ENCODE data around the gene SCAF4. TPM values are rescaled to one million over a fixed set of nuclear protein-coding genes. Genes with fewer than 3 reads are reported as not detected.

The SCAF4 gene
- total and polyA plus RNA-seq, 10 donors, result 10.1 to 48.4 (median 34.1) TPM

DNA sequence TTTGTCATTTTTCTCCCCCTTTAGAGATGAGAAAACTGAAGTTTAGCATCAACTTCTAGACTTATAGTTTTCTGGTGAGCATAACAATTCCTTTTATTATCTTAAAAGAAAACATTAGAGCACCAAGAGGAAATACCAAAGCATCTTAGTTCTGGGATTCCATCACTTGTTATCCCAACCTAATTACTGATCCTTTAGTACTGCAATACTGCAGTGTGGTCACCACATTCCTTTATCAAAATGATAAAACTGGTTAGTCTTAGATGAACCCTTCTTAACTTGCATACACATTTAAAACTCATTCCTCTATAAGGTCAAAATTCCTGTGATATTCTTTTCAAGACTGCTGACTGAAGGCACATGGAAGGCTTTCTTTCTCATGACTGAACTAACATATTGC, 49.3 kb downstream of the SCAF4 start:
- no peaks in the 10 kb centered on the region for H3K4me1 ChIP-seq
- DNase-seq, result no peak
- no peak for TF ChIP-seq POLR2AphosphoS5 (IDR thresholded peaks at IDR 0.05)
- no peak for TF ChIP-seq POLR2A (IDR thresholded peaks at IDR 0.05)
- TF ChIP-seq CTCF (IDR thresholded peaks at IDR 0.05 in 8 of 11, conservative IDR thresholded peaks at IDR 0.05 in 3 of 11), result no peak
- no peaks in the 10 kb centered on the region for H3K9me3 ChIP-seq
- intact Hi-C loops (cut with DNase I; ENCODE audit: low total_unique reads), result no loop called here
- no peak overlapping the region for H3K27ac ChIP-seq
- no peak overlapping the region for H3K4me3 ChIP-seq
- no peaks in the 10 kb centered on the region for H3K27me3 ChIP-seq (replicated peaks in 1 of 7)
- peaks cover 0 to 93% (median 67%) of the 10 kb centered on the region in 6 donors for H3K36me3 ChIP-seq

DNA sequence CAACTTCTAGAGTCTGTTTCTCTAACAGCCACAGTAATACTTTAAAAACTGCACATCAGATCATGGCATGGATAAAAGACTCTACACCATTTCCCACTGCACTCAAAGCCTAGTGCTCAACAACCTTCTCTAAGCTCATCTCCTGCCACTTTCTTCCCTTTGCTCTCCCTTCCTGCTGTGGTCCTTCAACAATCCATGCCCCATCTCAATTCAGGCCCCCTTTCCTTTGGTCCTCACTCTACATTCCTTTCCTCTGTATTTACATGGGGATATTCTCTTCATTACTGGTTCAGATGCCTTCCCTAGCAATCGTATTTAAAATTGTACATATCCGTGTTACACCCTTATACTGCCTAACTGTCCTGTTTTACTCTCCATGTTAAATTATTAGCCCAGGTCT, 53.4 kb downstream of the SCAF4 start:
- Histone ChIP-seq H3K27me3 (replicated peaks in 1 of 7) (no peaks in the 10 kb centered on the region), H3K4me1 (no peaks in the 10 kb centered on the region), H3K4me3 (no peak overlapping the region), H3K27ac (no peak overlapping the region), H3K9me3 (no peaks in the 10 kb centered on the region), H3K36me3 (peaks cover 0 to 54% (median 26%) of the 10 kb centered on the region in 6 donors)
- no peak for DNase-seq
- 93 to 98% (median 97%) methylated on average over 2 of the region's 2 CpGs for WGBS, 5 donors
- TF ChIP-seq POLR2A (IDR thresholded peaks at IDR 0.05) (no peak), CTCF (IDR thresholded peaks at IDR 0.05 in 8 of 11, conservative IDR thresholded peaks at IDR 0.05 in 3 of 11) (no peak), POLR2AphosphoS5 (IDR thresholded peaks at IDR 0.05) (no peak)
- intact Hi-C loops (cut with DNase I; ENCODE audit: low total_unique reads), result no loop called here

DNA sequence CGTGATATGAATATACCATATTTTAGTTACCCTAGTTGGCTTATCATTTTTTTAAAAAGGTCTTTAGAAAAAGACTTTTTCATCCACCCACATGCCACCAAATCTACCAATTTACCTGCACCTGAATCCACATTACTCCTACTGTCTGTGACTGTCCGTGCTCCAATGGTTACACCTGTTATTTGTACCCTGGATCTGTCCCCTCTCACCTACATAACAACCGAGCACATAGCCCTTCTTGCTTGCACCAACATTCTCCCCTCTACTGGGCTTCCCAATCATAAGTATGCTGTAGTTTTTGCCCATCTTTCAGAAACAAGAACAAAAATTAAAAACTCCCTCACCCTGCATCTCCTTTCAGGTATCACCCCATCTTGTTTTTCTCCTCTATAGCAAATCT, 54.9 kb downstream of the SCAF4 start:
- 93 to 97% (median 96%) methylated on average over 3 of the region's 3 CpGs for WGBS, 5 donors

GRCh38 chr21:31675960-31676359, 56.0 kb downstream of the SCAF4 start:
- intact Hi-C loops (cut with DNase I; ENCODE audit: low total_unique reads), result no loop called here
- no peaks in the 10 kb centered on the region for H3K4me1 ChIP-seq
- TF ChIP-seq POLR2A (IDR thresholded peaks at IDR 0.05), result no peak
- TF ChIP-seq POLR2AphosphoS5 (IDR thresholded peaks at IDR 0.05), result no peak
- no peak for TF ChIP-seq CTCF (IDR thresholded peaks at IDR 0.05 in 8 of 11, conservative IDR thresholded peaks at IDR 0.05 in 3 of 11)
- 64 to 79% (median 75%) methylated on average over 2 of the region's 2 CpGs for WGBS, 5 donors
- no peak overlapping the region for H3K4me3 ChIP-seq
- no peaks in the 10 kb centered on the region for H3K9me3 ChIP-seq
- no peaks in the 10 kb centered on the region for H3K27me3 ChIP-seq (replicated peaks in 1 of 7)
- no peak overlapping the region for H3K27ac ChIP-seq
- peaks cover 0 to 51% (median 19%) of the 10 kb centered on the region in 6 donors for H3K36me3 ChIP-seq
- no peak for DNase-seq

More for the DNA sequence above, 54.9 kb downstream of the SCAF4 start:
- Histone ChIP-seq H3K27me3 (replicated peaks in 1 of 7) (no peaks in the 10 kb centered on the region), H3K4me3 (no peak overlapping the region), H3K36me3 (peaks cover 0 to 48% (median 15%) of the 10 kb centered on the region in 6 donors), H3K4me1 (no peaks in the 10 kb centered on the region), H3K9me3 (no peaks in the 10 kb centered on the region), H3K27ac (no peak overlapping the region)
- no peak for TF ChIP-seq CTCF (IDR thresholded peaks at IDR 0.05 in 8 of 11, conservative IDR thresholded peaks at IDR 0.05 in 3 of 11)
- TF ChIP-seq POLR2A (IDR thresholded peaks at IDR 0.05), result no peak
- TF ChIP-seq POLR2AphosphoS5 (IDR thresholded peaks at IDR 0.05), result no peak
- intact Hi-C loops (cut with DNase I; ENCODE audit: low total_unique reads), result no loop called here
- DNase-seq, result no peak
